Measurements from ENCODE around the gene SPDYE4.

Gene SPDYE4

GRCh38 chr17:8719291-8720246 is 38.8 kb downstream of the SPDYE4 start:
- in situ Hi-C loops (cut with MboI; ENCODE audit: low sequenced_read_pairs), result no loop called here

DNA sequence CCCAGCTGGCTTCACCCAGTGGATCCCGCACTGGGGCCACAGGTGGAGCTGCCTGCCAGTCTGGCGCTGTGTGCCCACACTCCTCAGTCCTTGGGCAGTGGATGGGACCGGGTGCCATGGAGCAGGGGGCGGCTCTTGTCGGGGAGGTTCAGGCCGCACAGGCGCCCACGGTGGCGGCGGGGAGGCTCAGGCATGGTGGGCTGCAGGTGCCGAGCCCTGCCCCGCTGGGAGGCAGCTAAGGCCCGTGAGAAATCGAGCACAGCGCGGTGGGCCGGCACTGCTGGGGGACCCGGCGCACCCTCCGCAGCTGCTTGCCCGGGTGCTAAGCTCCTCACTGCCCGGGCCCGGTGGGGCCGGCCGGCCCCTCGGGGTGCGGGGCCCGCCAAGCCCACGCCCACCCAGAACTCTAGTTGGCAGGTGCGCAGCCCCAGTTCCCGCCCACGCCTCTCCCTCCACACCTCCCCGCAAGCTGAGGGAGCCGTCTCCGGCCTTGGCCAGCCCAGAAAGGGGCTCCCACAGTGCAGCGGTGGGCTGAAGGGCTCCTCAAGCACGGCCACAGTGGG is 40.3 kb downstream of the SPDYE4 start:
- in situ Hi-C loops (cut with MboI; ENCODE audit: low sequenced_read_pairs), result no loop called here

DNA sequence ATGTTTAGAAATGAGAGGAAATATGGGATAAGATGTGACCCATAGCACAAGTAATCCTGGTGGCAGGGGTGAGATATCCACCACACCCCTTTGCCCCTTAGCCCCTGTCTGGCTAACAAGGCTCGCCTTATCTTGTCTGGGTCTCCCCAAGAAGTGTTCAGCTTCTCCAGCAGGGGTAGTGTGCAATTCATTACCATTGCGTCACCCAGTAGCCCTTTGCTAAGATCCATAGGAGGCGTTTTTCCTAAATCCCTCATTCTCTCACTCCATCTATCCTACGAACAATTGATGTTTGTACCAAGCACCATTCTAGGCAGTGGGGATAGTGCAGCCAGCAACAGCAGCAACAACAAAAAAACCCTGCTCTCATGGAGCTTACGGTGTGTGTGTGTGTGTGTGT is 44.5 kb downstream of the SPDYE4 start:
- in situ Hi-C loops (cut with MboI; ENCODE audit: low sequenced_read_pairs), result no loop called here

DNA sequence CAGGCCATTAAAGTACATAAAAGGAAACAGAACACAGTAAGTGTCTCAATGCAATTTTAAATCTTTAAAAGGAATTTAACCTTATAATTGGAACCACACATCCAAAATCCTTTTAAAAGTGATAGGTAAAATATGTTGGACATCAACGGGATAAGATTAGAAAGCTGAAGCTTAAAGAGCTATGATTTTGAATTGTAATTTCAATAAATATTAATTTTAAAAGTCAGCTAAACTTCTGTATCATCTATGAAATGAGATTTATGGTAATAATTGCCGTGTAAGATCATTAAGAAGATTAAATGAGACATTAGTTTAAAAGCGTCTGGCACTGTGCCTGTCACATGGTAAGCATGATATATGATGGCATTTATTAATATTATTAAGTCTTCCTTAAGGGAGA is 45.0 kb downstream of the SPDYE4 start:
- in situ Hi-C loops (cut with MboI; ENCODE audit: low sequenced_read_pairs), result no loop called here

DNA sequence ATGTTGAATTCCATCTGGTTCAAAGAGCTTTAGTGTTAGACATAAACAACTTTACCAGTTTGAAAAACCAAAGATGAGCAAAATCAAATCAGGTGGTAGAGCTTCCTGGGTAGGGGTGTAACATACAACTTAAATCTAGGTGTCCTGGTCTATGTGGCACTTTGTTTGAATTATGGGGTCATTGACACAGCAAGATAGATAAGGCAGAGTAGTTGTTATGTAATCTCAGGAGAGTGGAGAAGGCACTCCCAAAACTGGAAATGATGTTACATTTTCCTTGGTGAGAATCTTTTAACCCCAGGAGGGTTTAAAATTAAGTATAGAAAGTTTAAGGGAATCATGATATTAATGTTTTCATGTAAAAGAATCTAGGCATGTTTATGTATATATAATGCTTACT is 45.6 kb downstream of the SPDYE4 start:
- in situ Hi-C loops (cut with MboI; ENCODE audit: low sequenced_read_pairs), result no loop called here

DNA sequence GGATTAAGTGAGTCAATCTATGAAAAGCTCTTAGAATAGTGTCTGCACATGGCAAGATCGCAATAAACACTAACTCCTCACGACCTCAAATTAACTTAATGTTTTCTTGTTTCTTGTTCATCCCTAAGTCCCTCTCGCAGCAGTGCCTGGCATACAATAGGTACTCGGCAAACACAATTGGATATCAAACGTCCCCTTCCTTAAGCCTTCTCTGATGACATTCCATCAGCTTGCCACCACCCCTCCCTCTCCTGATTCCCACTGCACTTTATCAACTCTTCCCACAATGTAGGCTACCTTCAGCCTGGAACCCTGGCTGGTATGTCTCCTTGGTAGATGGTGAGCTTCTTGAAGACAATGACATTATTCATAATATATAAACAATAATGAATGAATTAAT is 47.1 kb downstream of the SPDYE4 start:
- in situ Hi-C loops (cut with MboI; ENCODE audit: low sequenced_read_pairs), result no loop called here

- in situ Hi-C loops (cut with MboI; ENCODE audit: low sequenced_read_pairs), result no loop called here
Measured at GRCh38 chr17:8710813-8711212, 47.5 kb downstream of the SPDYE4 start.

GRCh38 chr17:8709006-8709405 is 49.3 kb downstream of the SPDYE4 start:
- in situ Hi-C loops (cut with MboI; ENCODE audit: low sequenced_read_pairs), result no loop called here

- in situ Hi-C loops (cut with MboI; ENCODE audit: low sequenced_read_pairs), result no loop called here
Measured at GRCh38 chr17:8708025-8708461, 50.3 kb downstream of the SPDYE4 start.

GRCh38 chr17:8707332-8708024 is 50.9 kb downstream of the SPDYE4 start:
- in situ Hi-C loops (cut with MboI; ENCODE audit: low sequenced_read_pairs), result no loop called here

DNA sequence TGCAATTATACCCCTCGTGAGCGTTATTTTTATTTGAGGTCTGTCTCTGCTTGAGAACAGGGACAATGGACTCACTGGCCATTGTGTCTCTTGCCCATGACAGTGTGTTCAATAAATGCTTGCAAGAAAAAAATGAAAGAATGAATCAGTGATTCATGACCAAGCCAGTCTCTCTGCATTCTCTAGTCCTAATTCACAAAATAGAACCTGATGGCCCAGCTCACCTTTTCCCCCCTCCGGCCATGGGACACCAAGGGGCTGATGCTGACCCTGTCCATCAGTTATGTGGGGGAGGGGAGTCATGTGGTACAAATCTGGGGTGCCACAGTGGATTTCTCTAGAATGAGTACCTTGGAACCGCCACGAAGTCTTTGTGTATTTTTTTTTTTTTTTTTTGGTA is 51.9 kb downstream of the SPDYE4 start:
- in situ Hi-C loops (cut with MboI; ENCODE audit: low sequenced_read_pairs), result no loop called here

GRCh38 chr17:8705427-8705826 is 52.9 kb downstream of the SPDYE4 start:
- in situ Hi-C loops (cut with MboI; ENCODE audit: low sequenced_read_pairs), result no loop called here

DNA sequence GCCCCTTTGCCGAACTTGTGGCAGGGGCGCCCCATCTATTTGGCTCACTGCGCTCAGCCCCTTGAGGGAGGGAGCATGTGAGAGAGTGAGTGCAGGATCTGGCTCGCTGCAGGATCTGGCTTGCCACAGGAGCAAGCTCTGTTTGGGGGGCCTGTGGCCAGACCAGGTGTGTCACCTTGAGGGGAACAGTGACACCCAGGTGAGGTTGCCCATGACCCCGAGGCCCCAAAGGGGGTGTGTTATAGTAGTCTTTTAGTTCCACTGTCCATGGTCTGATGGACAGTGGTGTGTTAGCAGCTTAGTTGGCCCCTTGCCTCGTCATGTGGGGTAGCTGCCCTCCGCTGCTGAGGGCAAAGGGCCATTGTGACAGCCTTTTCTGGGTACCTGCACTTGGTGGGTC is 55.3 kb downstream of the SPDYE4 start:
- in situ Hi-C loops (cut with MboI; ENCODE audit: low sequenced_read_pairs), result no loop called here

DNA sequence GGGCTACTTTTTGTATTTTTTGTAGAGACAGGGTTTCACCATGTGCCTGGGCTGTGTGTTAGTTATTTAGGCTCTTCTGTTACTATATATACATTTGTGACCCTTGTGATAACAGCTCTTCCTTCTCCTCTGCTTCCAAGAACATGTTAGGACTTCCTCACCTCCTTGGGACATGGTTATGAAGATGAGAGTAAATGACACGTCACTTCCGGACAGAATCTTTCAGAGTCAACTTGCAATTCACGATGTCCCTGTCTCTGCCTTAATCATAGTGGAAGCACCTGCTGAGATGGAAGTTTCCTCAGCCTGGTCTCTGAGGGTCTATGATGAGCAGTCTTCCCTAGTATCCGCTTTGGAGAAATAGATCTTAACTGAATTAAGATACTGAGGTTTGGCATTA is 56.6 kb downstream of the SPDYE4 start:
- in situ Hi-C loops (cut with MboI; ENCODE audit: low sequenced_read_pairs), result no loop called here

DNA sequence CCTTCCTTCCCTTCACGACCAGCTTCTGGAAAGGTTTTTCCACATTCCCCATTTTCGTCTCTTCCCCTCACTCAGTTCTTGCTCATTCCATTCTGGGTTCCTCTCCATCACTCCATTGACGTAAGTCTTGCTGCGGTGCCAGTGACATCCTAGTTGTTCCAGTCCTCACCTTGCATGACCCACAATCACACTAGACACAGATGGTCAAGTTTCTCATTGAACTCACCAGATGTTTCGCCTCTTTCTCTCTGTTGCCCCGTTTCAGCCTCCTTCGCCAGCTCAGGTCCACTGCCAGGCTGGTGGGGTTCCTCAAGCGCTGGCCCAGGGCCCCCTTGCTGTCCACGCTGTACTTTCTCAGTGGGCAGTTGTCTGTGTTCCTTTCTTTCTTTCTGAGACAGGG is 57.1 kb downstream of the SPDYE4 start:
- in situ Hi-C loops (cut with MboI; ENCODE audit: low sequenced_read_pairs), result no loop called here
